Coronary artery (tissue), 2 donors: Measurements from ENCODE around the gene SLFNL1.

Experiments
- DNase-seq: peaks from one replicate; pipeline ENCODE4 v3.0.0-alpha.2; 2017; ENCODE audit warnings: low spot score
- H3K27ac ChIP-seq, 2 donors: fragments of 200-600 bp; sonication (generic); one replicate each; pipeline ENCODE4 v1.5.1; 2016 to 2019
- H3K4me3 ChIP-seq: fragments of 200-600 bp; sonication (generic); 2 replicates; pipeline ENCODE4 v1.5.1; 2016; ENCODE audit warnings: mild to moderate bottlenecking, moderate library complexity
- CTCF ChIP-seq: fragments of 200-600 bp; sonication (generic); IDR thresholded peaks from one replicate; pipeline ENCODE4 v1.5.1; 2019; ENCODE audit warnings: antibody characterized with exemption

The SLFNL1 gene

GRCh38 chr1:41020654-41021053 lies 871 bp downstream of the SLFNL1 start:
- H3K27ac ChIP-seq, result peak overlapping the region in 1 of 2 donors; percentile 40

GRCh38 chr1:41020109-41020576 lies 1.4 kb downstream of the SLFNL1 start:
- no peak for DNase-seq
- TF ChIP-seq CTCF, result no peak
- Histone ChIP-seq H3K27ac (no peak overlapping the region), H3K4me3 (no peak overlapping the region)

More at GRCh38 chr1:41020654-41021053, 871 bp downstream of the SLFNL1 start:
- no peak for DNase-seq
- H3K4me3 ChIP-seq, result no peak overlapping the region
- TF ChIP-seq CTCF, result no peak

GRCh38 chr1:41019353-41019745 lies 2.2 kb downstream of the SLFNL1 start:
- DNase-seq, result no peak
- no peak overlapping the region for H3K27ac ChIP-seq
- H3K4me3 ChIP-seq, result no peak overlapping the region
- TF ChIP-seq CTCF, result no peak

- Histone ChIP-seq H3K27ac (no peak overlapping the region), H3K4me3 (no peak overlapping the region)
- no peak for DNase-seq
- TF ChIP-seq CTCF, result no peak
These were observed 3.5 kb downstream of the SLFNL1 start for GRCh38 chr1:41018018-41018410.

GRCh38 chr1:41017141-41018017 lies 4.1 kb downstream of the SLFNL1 start:
- DNase-seq, result no peak
- no peak overlapping the region for H3K4me3 ChIP-seq
- no peak overlapping the region for H3K27ac ChIP-seq
- no peak for TF ChIP-seq CTCF

- H3K27ac ChIP-seq, result no peak overlapping the region
- no peak for DNase-seq
- no peak overlapping the region for H3K4me3 ChIP-seq
- TF ChIP-seq CTCF, result no peak
These were observed 5.5 kb downstream of the SLFNL1 start for GRCh38 chr1:41015897-41016470.
